NT2/D1 (cell line): ENCODE results near the gene SORL1.

Experiments used
- SUZ12 ChIP-seq: IDR thresholded peaks from 2 replicates; pipeline ENCODE4 v1.6.1; 2011; ENCODE audit not compliant: insufficient read length, insufficient read depth; ENCODE audit errors: extremely low read depth
- YY1 ChIP-seq: IDR thresholded peaks from 2 replicates; pipeline ENCODE4 v1.6.1; 2011; ENCODE audit not compliant: insufficient read length, insufficient read depth

- TF ChIP-seq SUZ12 (no peak), YY1 (no peak)
Measured at GRCh38 chr11:121560236-121560635, 108.1 kb downstream of the SORL1 start.
